ENCODE results near the gene EIF2AK3.

- TF ChIP-seq CTCF (conservative IDR thresholded peaks at IDR 0.05) (no peak), ZFX (IDR thresholded peaks at IDR 0.05) (no peak)
These were observed 27.7 kb downstream of the EIF2AK3 start for GRCh38 chr2:88599527-88599926.
